Activated CD8-positive, alpha-beta memory T cell treated with anti-CD3 and anti-CD28 coated beads, Interleukin-2, amount 50 U/mL, for 24 hours (primary cell): ENCODE measurements around the gene JAM2.
"Not testable (repeated sequence)": the region's sequence is repeated elsewhere in the genome, so short reads cannot be mapped to it uniquely, and the experiment has no call there.

Source experiments
- DNase-seq: peaks from one replicate; pipeline ENCODE4 v3.0.0-alpha.2; 2020; ENCODE audit errors: extremely low read depth

The JAM2 gene

GRCh38 chr21:25646474-25646873 lies 7.4 kb downstream of the JAM2 start:
- DNase-seq: no peak

GRCh38 chr21:25647647-25648046 lies 8.6 kb downstream of the JAM2 start:
- DNase-seq: no peak

- no peak for DNase-seq
Observed at GRCh38 chr21:25649146-25649545, 10.1 kb downstream of the JAM2 start.

- DNase-seq: no peak
Observed at GRCh38 chr21:25656412-25656811, 17.4 kb downstream of the JAM2 start.

GRCh38 chr21:25657140-25657539 lies 18.1 kb downstream of the JAM2 start:
- no peak for DNase-seq

- DNase-seq: no peak
Observed at GRCh38 chr21:25658427-25659035, 19.5 kb downstream of the JAM2 start.

GRCh38 chr21:25660233-25660632 lies 21.2 kb downstream of the JAM2 start:
- no peak for DNase-seq

- DNase-seq: no peak
Observed at GRCh38 chr21:25664491-25664931, 25.5 kb downstream of the JAM2 start.

- no peak for DNase-seq
Observed at GRCh38 chr21:25670726-25671125, 31.7 kb downstream of the JAM2 start.

GRCh38 chr21:25676451-25676850 lies 37.4 kb downstream of the JAM2 start:
- no peak for DNase-seq

- no peak for DNase-seq
Observed at GRCh38 chr21:25682382-25682781, 43.3 kb downstream of the JAM2 start.

GRCh38 chr21:25687787-25688186 lies 48.7 kb downstream of the JAM2 start:
- DNase-seq: no peak

- DNase-seq: no peak
Observed at GRCh38 chr21:25688275-25689155, 49.5 kb downstream of the JAM2 start.

GRCh38 chr21:25689226-25689625 lies 50.2 kb downstream of the JAM2 start:
- DNase-seq: no peak

- no peak for DNase-seq
Observed at GRCh38 chr21:25691976-25692375, 52.9 kb downstream of the JAM2 start.

GRCh38 chr21:25695461-25695860 lies 56.4 kb downstream of the JAM2 start:
- not testable (repeated sequence) for DNase-seq

GRCh38 chr21:25700741-25701140 lies 61.7 kb downstream of the JAM2 start:
- DNase-seq: no peak

GRCh38 chr21:25701529-25701928 lies 62.5 kb downstream of the JAM2 start:
- no peak for DNase-seq

- DNase-seq: no peak
Observed at GRCh38 chr21:25708467-25709065, 69.5 kb downstream of the JAM2 start.

GRCh38 chr21:25709684-25710265 lies 70.7 kb downstream of the JAM2 start:
- no peak for DNase-seq

- no peak for DNase-seq
Observed at GRCh38 chr21:25710550-25710949, 71.5 kb downstream of the JAM2 start.

GRCh38 chr21:25714066-25714465 lies 75.0 kb downstream of the JAM2 start:
- DNase-seq: not testable (repeated sequence)
